ENCODE data around the gene FHAD1.

GRCh38 chr1:15399710-15400109, 152.7 kb downstream of the FHAD1 start:
- no peak for TF ChIP-seq FOXA1 (IDR thresholded peaks at IDR 0.05)
- no peak for TF ChIP-seq EGR1 (IDR thresholded peaks at IDR 0.05; ENCODE audit: low read depth in 2 of 2)
- no peak for TF ChIP-seq CTCF (IDR thresholded peaks at IDR 0.05; ENCODE audit: low read depth, low read length, missing input control)
- TF ChIP-seq ATF3 (IDR thresholded peaks at IDR 0.05): no peak
- no peak for TF ChIP-seq GABPA (IDR thresholded peaks at IDR 0.05 in 1 of 2, conservative IDR thresholded peaks at IDR 0.05 in 1 of 2)
- no peak for TF ChIP-seq JUND (IDR thresholded peaks at IDR 0.05)
- no peak for TF ChIP-seq SP1 (IDR thresholded peaks at IDR 0.05)
- no peak for TF ChIP-seq YY1 (IDR thresholded peaks at IDR 0.05)
- TF ChIP-seq RAD21 (IDR thresholded peaks at IDR 0.05): no peak
- TF ChIP-seq, protein P1, sequence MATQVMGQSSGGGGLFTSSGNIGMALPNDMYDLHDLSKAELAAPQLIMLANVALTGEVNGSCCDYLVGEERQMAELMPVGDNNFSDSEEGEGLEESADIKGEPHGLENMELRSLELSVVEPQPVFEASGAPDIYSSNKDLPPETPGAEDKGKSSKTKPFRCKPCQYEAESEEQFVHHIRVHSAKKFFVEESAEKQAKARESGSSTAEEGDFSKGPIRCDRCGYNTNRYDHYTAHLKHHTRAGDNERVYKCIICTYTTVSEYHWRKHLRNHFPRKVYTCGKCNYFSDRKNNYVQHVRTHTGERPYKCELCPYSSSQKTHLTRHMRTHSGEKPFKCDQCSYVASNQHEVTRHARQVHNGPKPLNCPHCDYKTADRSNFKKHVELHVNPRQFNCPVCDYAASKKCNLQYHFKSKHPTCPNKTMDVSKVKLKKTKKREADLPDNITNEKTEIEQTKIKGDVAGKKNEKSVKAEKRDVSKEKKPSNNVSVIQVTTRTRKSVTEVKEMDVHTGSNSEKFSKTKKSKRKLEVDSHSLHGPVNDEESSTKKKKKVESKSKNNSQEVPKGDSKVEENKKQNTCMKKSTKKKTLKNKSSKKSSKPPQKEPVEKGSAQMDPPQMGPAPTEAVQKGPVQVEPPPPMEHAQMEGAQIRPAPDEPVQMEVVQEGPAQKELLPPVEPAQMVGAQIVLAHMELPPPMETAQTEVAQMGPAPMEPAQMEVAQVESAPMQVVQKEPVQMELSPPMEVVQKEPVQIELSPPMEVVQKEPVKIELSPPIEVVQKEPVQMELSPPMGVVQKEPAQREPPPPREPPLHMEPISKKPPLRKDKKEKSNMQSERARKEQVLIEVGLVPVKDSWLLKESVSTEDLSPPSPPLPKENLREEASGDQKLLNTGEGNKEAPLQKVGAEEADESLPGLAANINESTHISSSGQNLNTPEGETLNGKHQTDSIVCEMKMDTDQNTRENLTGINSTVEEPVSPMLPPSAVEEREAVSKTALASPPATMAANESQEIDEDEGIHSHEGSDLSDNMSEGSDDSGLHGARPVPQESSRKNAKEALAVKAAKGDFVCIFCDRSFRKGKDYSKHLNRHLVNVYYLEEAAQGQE (IDR thresholded peaks at IDR 0.05): no peak
- TF ChIP-seq MAX (IDR thresholded peaks at IDR 0.05): no peak
- TF ChIP-seq, protein P2, sequence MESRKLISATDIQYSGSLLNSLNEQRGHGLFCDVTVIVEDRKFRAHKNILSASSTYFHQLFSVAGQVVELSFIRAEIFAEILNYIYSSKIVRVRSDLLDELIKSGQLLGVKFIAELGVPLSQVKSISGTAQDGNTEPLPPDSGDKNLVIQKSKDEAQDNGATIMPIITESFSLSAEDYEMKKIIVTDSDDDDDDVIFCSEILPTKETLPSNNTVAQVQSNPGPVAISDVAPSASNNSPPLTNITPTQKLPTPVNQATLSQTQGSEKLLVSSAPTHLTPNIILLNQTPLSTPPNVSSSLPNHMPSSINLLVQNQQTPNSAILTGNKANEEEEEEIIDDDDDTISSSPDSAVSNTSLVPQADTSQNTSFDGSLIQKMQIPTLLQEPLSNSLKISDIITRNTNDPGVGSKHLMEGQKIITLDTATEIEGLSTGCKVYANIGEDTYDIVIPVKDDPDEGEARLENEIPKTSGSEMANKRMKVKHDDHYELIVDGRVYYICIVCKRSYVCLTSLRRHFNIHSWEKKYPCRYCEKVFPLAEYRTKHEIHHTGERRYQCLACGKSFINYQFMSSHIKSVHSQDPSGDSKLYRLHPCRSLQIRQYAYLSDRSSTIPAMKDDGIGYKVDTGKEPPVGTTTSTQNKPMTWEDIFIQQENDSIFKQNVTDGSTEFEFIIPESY (IDR thresholded peaks at IDR 0.05): no peak

All from liver (tissue), 3 donors.